ENCODE results near the gene HTT. TPM values are rescaled to one million over a fixed set of nuclear protein-coding genes. Genes with fewer than 3 reads are reported as not detected.

Gene HTT
- total RNA-seq, 5 donors from 2014 or later (not counting 1 experiment from before 2014, with no cell fraction given) = 60.3 to 97.1 (median 71.4) TPM

GRCh38 chr4:3254302-3255131 lies 180.0 kb downstream of the HTT start:
- 91% methylated on average over 9 of the region's 14 CpGs for WGBS (ENCODE audit: insufficient coverage)
- Histone ChIP-seq H3K27ac (ENCODE audit: low read length) (no peak overlapping the region), H3K36me3 (ENCODE audit: control insufficient read depth in 2 of 2, extremely low read depth in 1 of 2, insufficient read depth in 1 of 2, low read length in 1 of 2) (no peaks in the 10 kb centered on the region), H3K4me3 (ENCODE audit: control insufficient read depth in 1 of 2, extremely low read depth in 1 of 2, low read length in 1 of 2) (no peak overlapping the region), H3K4me1 (ENCODE audit: control insufficient read depth in 1 of 2, extremely low read depth in 1 of 2, insufficient read depth in 2 of 2, low read length in 2 of 2) (no peaks in the 10 kb centered on the region), H3K9me3 (no peaks in the 10 kb centered on the region), H3K27me3 (replicated peaks in 1 of 2; ENCODE audit: control insufficient read depth in 2 of 2, extremely low read depth in 1 of 2, insufficient read depth in 2 of 2, low read length in 1 of 2) (no peaks in the 10 kb centered on the region)
- Mint-ChIP-seq H3K36me3 (peaks cover 7% of the 10 kb centered on the region), H3K27ac (no peak overlapping the region), H3K9me3 (no peaks in the 10 kb centered on the region), H3K4me1 (no peaks in the 10 kb centered on the region), H3K27me3 (no peaks in the 10 kb centered on the region), H3K4me3 (no peak overlapping the region)
- POLR2A ChIA-PET = no interaction called here
- ATAC-seq (replicated peaks in 1 of 4) (no peak), DNase-seq (peak in 1 of 35 experiments; percentile 1)
- CTCF ChIA-PET = no interaction called here

- Mint-ChIP-seq H3K4me3 (no peak overlapping the region), H3K36me3 (peaks cover 7% of the 10 kb centered on the region), H3K27ac (no peak overlapping the region), H3K9me3 (no peaks in the 10 kb centered on the region), H3K27me3 (no peaks in the 10 kb centered on the region), H3K4me1 (no peaks in the 10 kb centered on the region)
- H3K9me3 ChIP-seq = no peaks in the 10 kb centered on the region
- 92% methylated on average over 36 of the region's 36 CpGs for WGBS (ENCODE audit: insufficient coverage)
- ATAC-seq (replicated peaks in 1 of 4) (no peak), DNase-seq (peak in 2 of 35 experiments; percentile 0)
- H3K36me3 ChIP-seq (ENCODE audit: control insufficient read depth in 2 of 2, extremely low read depth in 1 of 2, insufficient read depth in 1 of 2, low read length in 1 of 2) = no peaks in the 10 kb centered on the region
- H3K4me3 ChIP-seq (ENCODE audit: control insufficient read depth in 1 of 2, extremely low read depth in 1 of 2, low read length in 1 of 2) = no peak overlapping the region
- ChIA-PET CTCF (no interaction called here), POLR2A (no interaction called here)
- H3K4me1 ChIP-seq (ENCODE audit: control insufficient read depth in 1 of 2, extremely low read depth in 1 of 2, insufficient read depth in 2 of 2, low read length in 2 of 2) = no peaks in the 10 kb centered on the region
- no peaks in the 10 kb centered on the region for H3K27me3 ChIP-seq (replicated peaks in 1 of 2; ENCODE audit: control insufficient read depth in 2 of 2, extremely low read depth in 1 of 2, insufficient read depth in 2 of 2, low read length in 1 of 2)
- H3K27ac ChIP-seq (ENCODE audit: low read length) = no peak overlapping the region
Measured at GRCh38 chr4:3255611-3256186, 181.2 kb downstream of the HTT start.

- WGBS (ENCODE audit: insufficient coverage) = 92% methylated on average over 11 of the region's 21 CpGs
- no peak overlapping the region for H3K27ac Mint-ChIP-seq
- Histone ChIP-seq H3K27me3 (replicated peaks in 1 of 2; ENCODE audit: control insufficient read depth in 2 of 2, extremely low read depth in 1 of 2, insufficient read depth in 2 of 2, low read length in 1 of 2) (peaks cover 0 to under 1% of the 10 kb centered on the region in 2 experiments), H3K27ac (ENCODE audit: low read length) (no peak overlapping the region), H3K4me3 (ENCODE audit: control insufficient read depth in 1 of 2, extremely low read depth in 1 of 2, low read length in 1 of 2) (no peak overlapping the region), H3K4me1 (ENCODE audit: control insufficient read depth in 1 of 2, extremely low read depth in 1 of 2, insufficient read depth in 2 of 2, low read length in 2 of 2) (no peaks in the 10 kb centered on the region), H3K9me3 (no peaks in the 10 kb centered on the region), H3K36me3 (ENCODE audit: control insufficient read depth in 2 of 2, extremely low read depth in 1 of 2, insufficient read depth in 1 of 2, low read length in 1 of 2) (no peaks in the 10 kb centered on the region)
- POLR2A ChIA-PET = no interaction called here
- H3K4me1 Mint-ChIP-seq = no peaks in the 10 kb centered on the region
- H3K36me3 Mint-ChIP-seq = peaks cover 7% of the 10 kb centered on the region
- H3K27me3 Mint-ChIP-seq = no peaks in the 10 kb centered on the region
- H3K9me3 Mint-ChIP-seq = no peaks in the 10 kb centered on the region
- DNase-seq = peak in 1 of 35 experiments; percentile 9
- ATAC-seq (replicated peaks in 1 of 4) = no peak
- no peak overlapping the region for H3K4me3 Mint-ChIP-seq
- CTCF ChIA-PET = no interaction called here
Measured at GRCh38 chr4:3256230-3257102, 182.0 kb downstream of the HTT start.

GRCh38 chr4:3257103-3257555 lies 182.6 kb downstream of the HTT start:
- Mint-ChIP-seq H3K27ac (no peak overlapping the region), H3K4me3 (no peak overlapping the region), H3K36me3 (peaks cover 7% of the 10 kb centered on the region), H3K4me1 (no peaks in the 10 kb centered on the region), H3K27me3 (no peaks in the 10 kb centered on the region), H3K9me3 (no peaks in the 10 kb centered on the region)
- WGBS (ENCODE audit: insufficient coverage) = 92% methylated on average over 2 of the region's 9 CpGs
- Histone ChIP-seq H3K27ac (ENCODE audit: low read length) (no peak overlapping the region), H3K4me3 (ENCODE audit: control insufficient read depth in 1 of 2, extremely low read depth in 1 of 2, low read length in 1 of 2) (no peak overlapping the region), H3K36me3 (ENCODE audit: control insufficient read depth in 2 of 2, extremely low read depth in 1 of 2, insufficient read depth in 1 of 2, low read length in 1 of 2) (no peaks in the 10 kb centered on the region), H3K9me3 (no peaks in the 10 kb centered on the region), H3K27me3 (replicated peaks in 1 of 2; ENCODE audit: control insufficient read depth in 2 of 2, extremely low read depth in 1 of 2, insufficient read depth in 2 of 2, low read length in 1 of 2) (peaks cover 0 to 3% of the 10 kb centered on the region in 2 experiments), H3K4me1 (ENCODE audit: control insufficient read depth in 1 of 2, extremely low read depth in 1 of 2, insufficient read depth in 2 of 2, low read length in 2 of 2) (no peaks in the 10 kb centered on the region)
- ATAC-seq (replicated peaks in 1 of 4) (no peak), DNase-seq (peak in 1 of 35 experiments; percentile 11)
- ChIA-PET CTCF (no interaction called here), POLR2A (interaction anchor here in 1 of 2 donors (0.6 kb wide), 1 partner anchor 263 kb away, joined by 3 read pairs; no protein-coding TSS in a partner anchor)

- 92% methylated on average over 18 of the region's 29 CpGs for WGBS (ENCODE audit: insufficient coverage)
- no peak overlapping the region for H3K4me3 ChIP-seq (ENCODE audit: control insufficient read depth in 1 of 2, extremely low read depth in 1 of 2, low read length in 1 of 2)
- Mint-ChIP-seq H3K4me1 (no peaks in the 10 kb centered on the region), H3K27me3 (no peaks in the 10 kb centered on the region), H3K27ac (no peak overlapping the region), H3K4me3 (no peak overlapping the region), H3K36me3 (peaks cover 7% of the 10 kb centered on the region), H3K9me3 (no peaks in the 10 kb centered on the region)
- ChIA-PET CTCF (no interaction called here), POLR2A (interaction anchor here in 1 of 2 donors (0.6 kb wide), 1 partner anchor 262 kb away, joined by 3 read pairs; no protein-coding TSS in a partner anchor)
- H3K27me3 ChIP-seq (replicated peaks in 1 of 2; ENCODE audit: control insufficient read depth in 2 of 2, extremely low read depth in 1 of 2, insufficient read depth in 2 of 2, low read length in 1 of 2) = peaks cover 0 to 6% of the 10 kb centered on the region in 2 experiments
- peak in 1 of 35 experiments; percentile 21 for DNase-seq
- no peaks in the 10 kb centered on the region for H3K36me3 ChIP-seq (ENCODE audit: control insufficient read depth in 2 of 2, extremely low read depth in 1 of 2, insufficient read depth in 1 of 2, low read length in 1 of 2)
- ATAC-seq (replicated peaks in 1 of 4) = no peak
- H3K27ac ChIP-seq (ENCODE audit: low read length) = no peak overlapping the region
- no peaks in the 10 kb centered on the region for H3K4me1 ChIP-seq (ENCODE audit: control insufficient read depth in 1 of 2, extremely low read depth in 1 of 2, insufficient read depth in 2 of 2, low read length in 2 of 2)
- H3K9me3 ChIP-seq = no peaks in the 10 kb centered on the region
Measured at GRCh38 chr4:3257556-3258482, 183.3 kb downstream of the HTT start.
